Activated T-cell treated with anti-CD3 and anti-CD28 coated beads, Interleukin-2, amount 50 U/mL, for 48 hours (primary cell): ENCODE measurements around the gene ADAMTS15.

Source experiments
- DNase-seq, 2 experiments: peaks; one replicate each; pipeline ENCODE4 v3.0.0-alpha.2; 2020

ADAMTS15 gene

GRCh38 chr11:130480186-130480585 lies 31.7 kb downstream of the ADAMTS15 start:
- DNase-seq: no peak

DNA sequence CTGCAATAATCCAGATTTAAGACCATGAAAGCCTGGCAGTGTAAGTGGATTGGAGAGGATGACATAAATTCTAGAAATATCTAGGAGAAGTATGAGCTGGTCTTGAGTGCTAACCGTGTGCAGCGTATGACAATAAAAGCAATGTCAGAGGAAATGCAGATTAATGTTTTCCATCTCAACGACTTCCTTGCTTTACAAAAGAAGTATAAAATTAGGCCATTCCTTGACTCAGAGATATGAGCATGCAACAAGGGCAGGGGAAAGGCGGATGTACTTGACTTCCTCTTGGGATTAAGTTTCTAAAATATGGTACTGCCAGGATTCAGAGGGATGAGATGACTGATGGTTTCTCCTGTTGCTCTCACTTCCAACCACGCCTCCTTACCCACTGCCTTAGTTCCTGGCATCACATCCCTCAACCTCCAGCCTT lies 32.3 kb downstream of the ADAMTS15 start:
- no peak for DNase-seq

DNA sequence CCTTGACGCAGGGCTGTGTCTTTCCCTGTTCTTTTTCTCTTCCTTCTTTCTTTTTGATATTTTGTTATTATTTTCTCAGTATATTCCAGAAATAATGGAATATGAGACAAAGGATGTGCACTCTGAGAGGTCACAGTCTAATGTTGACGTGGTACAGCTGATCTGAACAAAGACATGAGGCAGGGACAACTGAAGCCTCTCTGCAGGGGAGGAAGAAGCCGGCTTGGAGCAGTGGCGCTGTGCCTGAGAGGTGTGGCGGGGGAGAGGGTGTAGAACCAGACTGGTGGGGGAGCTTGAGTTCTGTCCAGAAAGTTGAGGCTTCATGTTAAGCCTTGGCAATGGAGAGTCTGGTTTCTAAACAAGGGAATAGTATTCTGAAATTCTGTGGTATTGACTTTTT lies 34.7 kb downstream of the ADAMTS15 start:
- DNase-seq: no peak

- DNase-seq: no peak
Measured at GRCh38 chr11:130485983-130486382, 37.5 kb downstream of the ADAMTS15 start.

DNA sequence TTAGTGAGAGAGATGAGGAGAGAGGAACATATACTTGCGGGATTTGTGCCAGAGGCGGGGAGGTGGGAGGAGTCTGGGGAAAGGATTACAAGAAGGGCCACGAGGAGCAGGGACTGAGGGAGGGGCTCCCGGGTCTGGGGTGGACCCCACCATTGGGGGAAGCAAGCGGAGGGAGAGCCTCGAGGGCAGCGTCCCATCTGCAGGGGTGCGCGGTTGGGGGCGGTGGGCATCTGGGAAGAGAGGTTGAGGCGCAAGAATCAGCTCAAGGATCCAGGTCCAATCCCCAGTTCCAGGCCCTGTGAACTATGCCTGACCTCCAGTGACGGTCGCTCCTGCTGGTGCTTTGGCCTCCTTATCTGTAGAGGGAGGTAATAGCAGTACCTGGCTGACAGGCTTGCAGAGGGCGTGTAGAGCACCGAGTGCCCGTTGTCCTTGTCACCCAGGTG lies 38.0 kb downstream of the ADAMTS15 start:
- no peak for DNase-seq

GRCh38 chr11:130486987-130487923 lies 38.8 kb downstream of the ADAMTS15 start:
- DNase-seq: no peak

- DNase-seq: no peak
Measured at GRCh38 chr11:130487924-130488815, 39.7 kb downstream of the ADAMTS15 start.

- no peak for DNase-seq
Measured at GRCh38 chr11:130488848-130489584, 40.6 kb downstream of the ADAMTS15 start.

DNA sequence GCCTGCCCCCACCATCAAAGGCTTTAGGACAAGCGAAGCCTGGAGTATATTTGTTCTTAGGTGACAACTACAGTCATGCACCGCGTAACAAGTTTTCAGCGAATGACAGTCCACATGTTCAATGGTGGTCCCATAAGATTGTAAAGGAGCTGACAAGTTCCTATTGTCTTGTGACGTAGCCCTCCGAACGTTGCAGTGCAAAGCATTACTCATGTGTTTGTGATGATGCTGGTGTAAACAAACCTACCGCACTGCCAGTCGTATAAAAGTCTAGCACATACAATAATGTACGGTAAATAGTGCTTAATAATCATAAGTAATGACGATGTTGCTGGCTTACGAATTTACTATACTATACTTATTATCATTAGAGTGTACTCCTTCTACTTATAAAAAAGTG lies 41.3 kb downstream of the ADAMTS15 start:
- no peak for DNase-seq

GRCh38 chr11:130490682-130491449 lies 42.4 kb downstream of the ADAMTS15 start:
- no peak for DNase-seq

DNA sequence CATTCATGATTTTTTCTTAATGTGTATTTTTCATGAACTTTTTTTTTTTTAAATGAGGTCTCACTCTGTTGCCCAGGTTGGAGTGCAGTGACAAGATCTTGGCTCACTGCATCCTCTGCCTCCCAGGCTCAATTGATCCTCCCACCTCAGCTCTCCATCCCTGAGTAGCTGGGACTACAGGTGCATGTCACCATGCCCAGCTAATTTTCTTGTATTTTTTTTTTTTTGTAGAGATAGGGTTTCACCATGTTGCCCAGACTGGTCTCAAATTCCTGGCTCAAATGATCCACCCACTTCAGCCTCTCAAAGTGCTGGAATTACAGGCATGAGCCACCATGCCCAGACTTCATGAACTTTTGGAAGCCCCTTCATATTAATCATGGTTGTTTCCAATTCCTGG lies 49.7 kb downstream of the ADAMTS15 start:
- no peak for DNase-seq

- DNase-seq: no peak
Measured at GRCh38 chr11:130499828-130500227, 51.4 kb downstream of the ADAMTS15 start.

GRCh38 chr11:130504317-130504716 lies 55.9 kb downstream of the ADAMTS15 start:
- no peak for DNase-seq

- DNase-seq: no peak
Measured at GRCh38 chr11:130508913-130509312, 60.5 kb downstream of the ADAMTS15 start.

GRCh38 chr11:130509942-130510341 lies 61.5 kb downstream of the ADAMTS15 start:
- DNase-seq: no peak

GRCh38 chr11:130510407-130511006 lies 62.1 kb downstream of the ADAMTS15 start:
- no peak for DNase-seq

GRCh38 chr11:130511765-130512164 lies 63.3 kb downstream of the ADAMTS15 start:
- no peak for DNase-seq

DNA sequence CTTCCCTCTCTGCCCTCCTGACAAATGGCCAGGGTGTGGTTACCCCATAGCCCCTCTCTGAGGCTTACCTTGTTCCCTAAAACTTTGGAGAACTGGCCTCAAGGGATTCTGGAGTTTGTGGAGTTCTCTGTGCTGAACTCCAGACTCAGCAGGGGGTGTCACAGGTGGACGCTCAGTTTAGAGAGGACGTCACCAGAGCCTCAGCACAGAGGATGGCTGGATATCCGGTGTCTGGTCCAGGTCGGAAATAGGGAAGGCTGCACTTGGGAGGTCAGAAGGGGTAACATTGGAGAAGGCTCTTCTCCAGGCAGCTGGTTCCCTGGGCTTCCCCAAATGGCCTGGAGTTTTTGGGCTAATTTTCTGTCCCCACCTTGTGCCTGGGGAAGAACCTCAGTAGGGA lies 64.2 kb downstream of the ADAMTS15 start:
- no peak for DNase-seq

GRCh38 chr11:130513132-130513531 lies 64.7 kb downstream of the ADAMTS15 start:
- DNase-seq: no peak

DNA sequence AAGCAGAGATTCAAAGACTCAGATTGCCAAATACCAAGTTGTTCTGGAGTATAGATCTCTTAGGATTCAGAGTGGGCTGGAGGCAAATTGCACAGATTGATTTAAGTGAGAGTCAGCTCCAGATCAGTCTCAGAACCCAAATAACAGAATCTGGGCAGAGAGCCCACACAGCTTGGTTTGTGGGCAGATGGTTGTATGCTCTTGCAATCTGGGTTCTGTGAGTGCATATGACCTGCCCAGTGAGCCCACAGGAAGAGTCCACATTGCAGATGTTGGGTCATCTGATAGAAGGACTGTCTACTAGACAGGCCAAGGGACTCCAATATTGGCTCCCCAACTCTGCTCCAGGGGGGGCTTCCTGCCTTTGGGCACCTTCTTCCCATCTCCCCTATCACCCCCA lies 65.9 kb downstream of the ADAMTS15 start:
- no peak for DNase-seq

DNA sequence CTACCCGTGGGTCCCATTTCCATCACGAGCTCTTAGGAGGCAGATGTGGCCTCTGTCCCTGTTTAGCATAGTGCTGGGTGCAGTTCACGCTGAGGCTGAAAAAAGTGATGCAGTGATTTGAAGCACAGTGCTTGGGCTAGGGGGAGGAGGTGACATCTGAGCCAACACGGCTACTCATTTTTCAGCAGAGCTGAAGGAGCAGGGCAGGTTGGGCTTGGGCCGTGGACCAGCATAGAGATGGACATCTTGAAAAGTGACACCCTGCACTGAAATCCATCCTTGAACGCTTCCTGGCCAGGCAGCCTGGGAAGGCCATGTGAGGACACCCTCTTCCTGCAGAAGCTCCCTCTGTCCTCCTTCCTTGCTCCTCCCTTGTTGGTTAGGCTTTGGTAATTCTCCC lies 66.4 kb downstream of the ADAMTS15 start:
- no peak for DNase-seq
